Stimulated activated CD4-positive, alpha-beta T cell treated with anti-CD3 and anti-CD28 coated beads, Interleukin-1b, Interleukin-23, amount 100 ng/mL, for 24 hours (primary cell): ENCODE data around the gene NFX1.

ENCODE experiments used
- DNase-seq, 4 experiments: peaks; one replicate each; pipeline ENCODE4 v3.0.0-alpha.2; 2020; ENCODE audit warnings: low read depth in 4 of 4, low spot score in 1 of 4

The NFX1 gene

DNA sequence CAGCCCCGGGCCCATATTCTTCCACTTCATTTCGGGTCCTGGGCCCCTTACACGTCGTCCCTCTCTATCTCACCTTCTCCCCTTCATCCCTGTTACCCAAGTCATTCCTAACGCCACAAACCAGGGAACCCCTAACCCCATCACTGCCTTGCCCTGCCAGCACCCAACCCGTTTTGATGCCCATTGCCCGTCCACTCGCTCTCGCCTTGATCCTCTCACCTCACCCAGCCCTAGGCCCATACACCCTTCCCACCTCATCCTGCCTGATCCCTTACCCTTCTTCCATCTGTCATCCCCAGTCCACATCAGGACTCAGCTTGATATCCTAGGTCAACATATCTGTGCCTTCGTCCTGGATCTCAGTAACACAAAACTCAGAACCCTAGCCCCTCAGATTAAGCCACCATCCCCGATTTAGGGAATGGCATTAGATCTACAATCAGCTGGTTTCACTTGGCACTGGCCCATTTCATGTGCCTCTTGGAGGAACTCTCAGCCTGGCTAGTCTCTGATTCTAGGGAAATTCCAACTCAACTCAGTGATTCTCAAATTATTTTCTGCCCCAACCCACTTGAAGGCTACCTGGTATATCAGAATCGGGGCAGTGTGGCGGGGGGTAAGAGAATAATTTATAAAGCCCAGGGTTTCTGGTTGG lies 25.0 kb upstream of the NFX1 start:
- DNase-seq = no peak

DNA sequence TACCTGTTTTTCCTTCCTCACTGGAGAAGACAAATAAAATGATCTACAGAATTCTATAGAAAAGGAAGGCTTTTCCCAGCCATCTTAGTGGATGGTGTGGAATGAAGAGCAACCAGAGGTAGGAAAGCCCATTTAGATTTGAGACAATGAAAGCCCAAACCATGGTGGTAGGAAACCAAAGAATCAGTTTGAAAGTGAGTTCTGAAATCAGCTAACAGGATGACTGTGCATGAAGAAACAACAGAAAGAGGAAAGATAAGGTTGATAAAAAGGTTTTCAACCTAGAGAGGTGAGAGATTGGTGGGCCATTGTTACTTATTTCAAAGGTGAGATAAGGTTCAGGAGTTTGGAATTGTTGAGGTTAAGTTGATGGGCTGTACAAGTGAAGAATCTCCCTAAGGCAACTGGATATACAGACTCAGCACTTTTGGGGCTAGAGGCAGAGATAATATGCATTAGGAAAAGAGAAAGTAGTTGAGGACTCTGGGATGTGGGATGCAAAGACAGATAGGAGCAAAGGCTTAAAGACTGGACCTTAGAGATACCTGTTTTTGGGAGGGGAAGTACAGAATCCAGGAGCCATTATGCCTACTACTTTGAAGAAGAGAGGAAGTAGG lies 23.1 kb upstream of the NFX1 start:
- no peak for DNase-seq

DNA sequence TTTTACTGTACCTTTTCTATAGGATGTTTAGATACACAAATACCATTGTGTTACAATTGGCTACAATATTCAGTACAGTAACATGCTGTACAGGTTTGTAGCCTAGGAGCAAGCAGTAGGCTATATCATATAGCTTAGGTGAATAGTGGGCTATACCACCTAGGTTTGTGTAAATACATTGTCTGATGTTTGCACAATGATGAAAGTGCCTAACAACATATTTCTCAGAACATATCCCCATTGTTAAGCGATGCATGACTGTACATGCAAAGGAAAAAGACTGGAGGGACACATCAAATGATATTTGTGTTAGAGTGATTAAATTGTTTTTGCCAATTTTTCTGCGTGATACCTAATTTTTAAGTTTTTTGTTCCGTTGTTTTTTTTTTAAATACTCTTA lies 20.2 kb upstream of the NFX1 start:
- DNase-seq = no peak

DNA sequence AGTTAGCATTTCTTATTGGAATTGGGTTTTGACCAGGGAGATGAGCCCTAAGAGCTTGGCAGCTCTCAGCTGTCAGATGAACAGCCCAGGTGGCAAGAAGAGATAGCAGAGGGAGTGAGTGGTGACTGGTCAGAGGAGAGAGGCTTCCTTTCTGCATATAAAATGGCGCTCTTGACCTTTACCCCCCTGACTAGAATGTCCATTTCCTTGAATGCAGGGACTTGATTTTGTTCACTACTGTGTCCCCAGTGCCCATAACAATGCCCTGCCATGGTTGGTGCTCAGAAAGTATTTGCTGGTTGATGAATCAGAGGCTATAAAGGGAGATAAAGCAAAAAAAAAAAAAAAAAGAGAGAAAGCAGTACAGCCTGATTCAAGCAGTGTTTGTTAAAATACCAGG lies 18.3 kb upstream of the NFX1 start:
- DNase-seq = no peak

DNA sequence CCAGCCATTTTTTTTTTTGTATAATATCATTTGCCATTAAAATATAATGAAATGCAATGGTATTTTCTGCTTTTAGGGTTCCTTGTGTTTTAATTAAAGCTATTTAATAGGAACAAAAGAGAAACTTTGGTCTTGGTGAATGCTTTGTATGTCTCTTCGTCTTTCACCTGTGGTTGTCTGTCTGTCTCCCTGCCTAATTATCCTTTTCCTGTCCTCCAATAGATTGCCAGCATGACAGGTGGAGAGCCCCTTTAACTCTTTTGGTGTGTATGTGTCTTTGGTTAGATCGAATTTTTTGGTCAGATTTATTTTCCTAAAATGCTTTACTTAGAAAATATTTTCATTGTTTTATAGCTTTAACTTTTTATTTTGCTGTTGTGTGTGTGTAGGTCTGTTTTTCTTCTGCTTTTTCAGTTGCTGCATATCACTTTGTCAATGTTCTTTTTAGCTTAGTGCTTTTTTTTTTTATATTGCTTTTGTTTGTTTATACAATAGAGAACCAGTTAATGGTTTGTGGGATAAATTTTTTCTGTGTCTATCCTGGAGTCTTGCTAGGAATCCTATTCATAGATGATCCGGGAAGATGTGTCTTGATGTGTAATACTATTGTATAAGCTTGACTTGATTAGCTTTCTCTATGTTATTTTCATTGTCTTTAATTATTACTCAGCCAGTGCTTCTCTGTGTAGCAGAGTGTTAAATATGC lies 16.9 kb upstream of the NFX1 start:
- DNase-seq = no peak

DNA sequence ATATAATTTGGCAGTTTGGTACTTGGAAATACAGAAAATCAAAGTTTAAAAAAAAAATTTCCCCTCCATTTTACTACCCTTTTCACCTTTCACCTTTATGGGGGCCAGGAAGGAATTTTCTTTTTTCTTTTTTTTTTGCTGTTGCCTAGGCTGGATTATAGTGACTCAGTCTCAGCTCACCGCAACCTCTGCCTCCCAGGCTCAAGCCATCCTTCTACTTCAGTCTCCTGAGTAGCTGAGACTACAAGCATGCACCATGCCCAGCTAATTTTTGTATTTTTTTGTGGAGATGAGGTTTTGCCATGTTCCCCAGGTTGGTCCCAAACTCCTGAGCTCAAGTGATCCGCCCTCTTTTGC lies 16.4 kb upstream of the NFX1 start:
- DNase-seq = no peak

DNA sequence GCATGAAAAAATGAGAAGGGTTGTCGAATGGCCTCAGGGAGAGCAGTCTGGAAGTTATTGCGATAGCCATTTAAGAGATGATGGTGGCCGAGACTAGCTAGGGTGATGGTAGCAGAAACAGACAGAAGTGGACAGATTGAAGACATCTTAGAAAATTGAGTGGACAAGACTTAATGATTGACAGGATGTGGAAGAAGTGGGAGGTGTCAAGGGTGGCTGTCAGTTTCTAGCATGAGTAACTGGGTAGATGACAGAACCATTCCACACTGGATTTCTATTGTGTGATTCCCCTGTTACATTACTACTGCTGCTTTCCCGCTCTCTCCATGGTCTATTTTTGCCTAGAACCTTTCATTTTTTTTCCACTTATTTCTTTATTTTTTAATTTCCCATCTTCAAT lies 12.8 kb upstream of the NFX1 start:
- no peak for DNase-seq

DNA sequence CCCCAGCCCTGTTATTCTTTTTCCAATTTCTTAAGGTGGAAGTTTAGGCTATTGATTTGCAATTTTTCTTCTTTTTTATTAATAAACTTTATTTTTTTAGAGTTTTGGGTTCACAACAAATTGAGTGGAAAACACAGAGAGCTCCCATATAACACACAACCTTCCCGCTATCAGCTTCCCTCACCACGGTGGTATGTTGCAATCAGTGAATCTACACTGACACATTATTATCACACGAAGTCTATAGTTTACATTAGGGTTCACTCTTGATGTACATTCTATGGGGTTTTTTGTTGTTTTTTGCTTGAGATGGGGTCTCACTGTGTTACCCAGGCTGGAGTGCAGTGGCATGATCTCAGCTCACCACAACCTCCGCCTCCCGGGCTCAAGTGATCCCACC lies 4.8 kb upstream of the NFX1 start:
- no peak for DNase-seq

DNA sequence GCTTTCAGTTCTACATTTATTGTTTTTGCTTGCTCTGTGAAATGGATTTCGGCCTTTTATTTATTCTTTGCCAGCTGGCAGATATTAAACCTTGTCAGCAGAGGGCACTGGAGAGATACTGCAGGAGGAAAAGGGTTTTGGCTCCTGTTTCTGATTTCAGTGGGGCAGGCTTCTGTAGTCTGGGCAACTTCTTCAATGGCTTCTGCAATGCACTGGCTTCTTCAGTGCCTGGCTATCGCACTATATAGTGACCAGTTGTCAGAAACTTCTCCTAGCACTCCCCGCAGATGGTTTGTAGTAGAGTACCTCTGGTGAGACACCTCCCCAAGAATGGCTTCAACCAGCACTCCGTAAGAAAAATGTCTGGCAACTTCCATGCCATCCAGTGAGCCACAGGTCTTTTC lies 3.2 kb upstream of the NFX1 start:
- peak in 1 of 4 experiments; percentile 26 for DNase-seq

DNA sequence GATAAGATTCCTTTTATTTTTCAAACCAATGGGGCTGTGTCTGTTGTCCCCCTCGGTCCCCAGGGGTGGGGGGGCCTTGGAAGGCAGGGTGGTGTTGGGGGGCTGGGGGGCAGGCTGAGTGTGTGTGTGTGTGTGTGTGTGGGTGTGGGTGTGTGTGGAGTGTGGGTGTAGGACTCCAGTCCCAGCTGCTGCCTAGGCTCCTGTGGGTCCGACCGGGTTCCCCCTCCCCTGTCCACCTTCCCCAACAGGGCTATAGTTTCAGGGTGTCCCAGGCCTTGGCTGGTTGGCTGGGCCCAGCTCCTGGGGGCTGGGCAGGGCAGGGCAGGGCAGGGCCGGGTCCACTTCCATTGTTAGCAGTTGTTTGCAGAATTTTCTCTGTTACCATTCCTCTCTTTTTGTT lies 2.1 kb upstream of the NFX1 start:
- no peak for DNase-seq

DNA sequence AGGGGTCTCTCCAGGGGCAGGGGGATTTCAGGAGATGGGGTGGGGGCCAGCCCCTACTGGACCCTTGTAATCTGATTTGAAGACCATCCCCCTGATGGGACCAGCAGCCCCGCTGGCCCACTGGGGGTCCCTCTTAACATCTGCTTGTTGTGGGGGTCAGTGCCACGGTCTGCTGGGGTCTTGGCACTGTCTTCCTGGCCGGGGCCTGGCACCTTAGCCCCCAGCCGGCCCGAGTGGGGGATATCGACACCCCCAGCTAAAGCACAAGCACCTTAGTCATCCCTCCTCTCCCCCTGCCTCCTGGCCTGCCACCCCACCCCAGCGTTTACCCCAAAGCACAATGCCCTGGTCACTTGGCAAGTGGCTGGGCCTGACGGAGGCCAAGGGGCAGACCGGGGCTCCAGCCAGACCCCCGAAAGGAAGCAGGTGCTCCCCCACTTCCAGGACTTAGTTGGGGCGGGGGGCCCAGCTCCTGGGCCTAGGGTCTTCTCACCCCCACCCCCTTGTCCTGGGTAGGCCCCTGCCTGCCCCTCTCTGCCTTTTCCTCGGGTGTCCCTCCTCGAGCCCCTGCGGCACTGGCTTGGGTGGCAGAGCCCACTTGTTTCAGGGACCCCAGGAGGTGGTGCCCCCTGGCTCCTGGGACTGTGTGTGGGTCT lies 1.4 kb upstream of the NFX1 start:
- no peak for DNase-seq

DNA sequence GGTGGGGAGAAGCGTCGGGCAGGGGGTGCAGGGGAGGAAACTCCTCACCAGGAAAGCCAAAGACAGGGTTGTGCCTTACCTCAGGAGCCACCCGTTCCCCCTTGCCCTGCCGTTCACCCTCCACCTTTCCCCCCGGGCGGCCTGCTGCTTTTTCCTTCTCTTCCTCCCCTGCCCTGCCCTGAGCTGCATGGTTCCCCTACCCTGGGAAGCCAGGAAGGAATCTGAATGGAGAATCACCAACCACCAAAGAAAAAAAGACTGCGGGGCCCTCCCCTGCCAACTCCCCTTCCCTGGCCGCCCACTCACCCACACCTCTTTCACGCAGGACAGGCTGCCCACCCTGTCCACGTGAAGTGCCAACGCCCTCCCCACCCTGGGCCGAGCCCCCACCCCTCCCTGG lies 820 bp upstream of the NFX1 start:
- DNase-seq = no peak

DNA sequence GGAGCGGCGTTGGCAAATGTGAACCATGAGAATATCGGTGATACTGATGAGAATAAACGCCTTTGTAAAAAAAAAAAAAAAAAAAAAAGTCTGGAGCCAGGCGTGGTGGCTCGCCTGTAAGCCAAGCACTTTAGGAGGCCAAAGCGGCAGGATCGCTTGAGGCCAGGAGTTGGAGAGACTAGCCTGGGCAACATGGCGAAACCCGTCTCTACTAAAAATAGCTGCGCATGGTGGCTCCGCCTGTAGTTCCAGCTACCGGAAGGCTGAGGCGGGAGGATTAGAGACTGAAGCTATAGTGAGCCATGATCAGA lies 425 bp upstream of the NFX1 start:
- no peak for DNase-seq

DNA sequence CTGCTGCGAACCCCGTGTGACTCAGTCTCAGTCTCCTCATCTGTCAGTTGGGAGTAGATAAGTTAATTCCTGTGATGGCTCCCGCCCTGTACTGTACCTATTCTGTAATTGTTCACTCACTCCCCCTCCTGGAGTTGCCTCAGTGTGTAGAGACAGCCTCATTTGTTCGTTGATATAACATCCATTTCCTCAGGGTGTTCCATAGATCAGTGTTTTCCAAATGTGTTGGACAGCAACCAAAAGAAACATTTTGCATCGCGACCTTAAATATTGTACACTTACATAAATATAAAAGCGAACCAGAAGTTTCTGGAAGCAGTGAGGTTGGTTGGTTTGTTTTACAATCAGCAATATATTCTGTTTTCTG lies 698 bp downstream of the NFX1 start:
- DNase-seq = no peak

DNA sequence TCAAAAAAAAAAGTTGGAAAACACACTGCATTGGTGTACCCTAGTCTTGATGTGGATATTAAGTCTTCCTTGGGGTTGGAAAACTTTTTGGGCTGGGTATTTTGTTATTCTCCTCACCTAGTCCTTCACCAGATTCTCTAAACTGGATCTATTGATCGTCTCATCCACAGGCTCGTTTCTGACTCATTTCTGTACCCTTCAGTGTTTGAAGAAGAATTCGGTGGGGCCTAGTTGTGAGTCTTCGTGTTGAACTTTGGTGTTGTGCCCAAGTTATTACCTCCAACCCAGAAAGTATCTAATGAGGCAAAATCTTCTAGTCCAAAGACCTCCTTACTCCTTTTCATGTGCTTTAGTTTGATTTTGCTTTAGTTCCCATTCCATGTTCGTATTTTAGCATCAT lies 1.6 kb downstream of the NFX1 start:
- DNase-seq = no peak

DNA sequence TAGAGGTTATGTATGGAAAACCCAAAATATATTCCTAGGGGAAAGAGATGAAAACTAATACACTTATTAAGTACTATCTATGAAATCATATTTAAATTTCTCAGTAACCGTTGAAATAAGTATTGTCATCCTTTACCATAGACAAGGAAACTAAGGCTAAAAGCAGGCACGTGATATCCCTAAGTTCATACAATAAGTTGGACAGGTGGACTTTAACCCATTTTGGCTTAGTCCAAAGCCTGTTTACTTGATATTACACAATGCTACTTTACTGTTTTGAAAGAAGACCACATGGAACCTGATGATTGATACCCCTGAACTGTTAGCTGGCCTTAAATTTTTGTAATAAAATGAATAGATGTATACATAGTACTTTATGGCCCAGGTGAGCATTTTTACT lies 3.5 kb downstream of the NFX1 start:
- DNase-seq = no peak

DNA sequence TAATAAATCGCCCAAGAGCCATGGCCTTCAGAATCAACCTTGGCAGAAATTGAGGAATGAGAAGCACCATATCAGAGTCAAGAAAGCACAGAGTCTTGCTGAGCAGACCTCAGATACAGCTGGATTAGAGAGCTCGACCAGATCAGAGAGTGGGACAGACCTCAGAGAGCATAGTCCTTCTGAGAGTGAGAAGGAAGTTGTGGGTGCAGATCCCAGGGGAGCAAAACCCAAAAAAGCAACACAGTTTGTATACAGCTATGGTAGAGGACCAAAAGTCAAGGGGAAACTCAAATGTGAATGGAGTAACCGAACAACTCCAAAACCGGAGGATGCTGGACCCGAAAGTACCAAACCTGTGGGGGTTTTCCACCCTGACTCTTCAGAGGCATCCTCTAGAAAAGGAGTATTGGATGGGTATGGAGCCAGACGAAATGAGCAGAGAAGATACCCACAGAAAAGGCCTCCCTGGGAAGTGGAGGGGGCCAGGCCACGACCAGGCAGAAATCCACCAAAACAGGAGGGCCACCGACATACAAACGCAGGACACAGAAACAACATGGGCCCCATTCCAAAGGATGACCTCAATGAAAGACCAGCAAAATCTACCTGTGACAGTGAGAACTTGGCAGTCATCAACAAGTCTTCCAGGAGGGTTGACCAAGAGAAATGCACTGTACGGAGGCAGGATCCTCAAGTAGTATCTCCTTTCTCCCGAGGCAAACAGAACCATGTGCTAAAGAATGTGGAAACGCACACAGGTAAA lies 4.5 kb downstream of the NFX1 start:
- DNase-seq = no peak

DNA sequence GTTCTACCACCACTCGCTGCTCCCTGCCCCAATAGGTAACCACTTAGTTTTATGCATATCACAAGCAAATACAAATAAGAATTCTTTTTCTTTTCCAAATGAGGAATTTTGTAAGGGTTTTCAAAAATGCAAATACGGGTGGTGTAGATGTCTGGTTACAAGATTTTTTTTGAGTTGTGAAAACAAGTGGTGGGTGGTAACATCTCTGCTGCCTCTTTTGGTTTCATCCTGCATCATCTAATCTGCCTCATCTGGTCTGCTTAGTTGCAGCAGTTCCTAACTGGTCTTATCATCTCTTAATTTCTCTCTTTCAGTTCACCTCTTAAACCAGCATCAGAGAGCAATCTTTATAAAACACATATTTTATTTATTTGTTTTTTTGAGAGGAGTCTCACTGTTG lies 5.3 kb downstream of the NFX1 start:
- DNase-seq = no peak

DNA sequence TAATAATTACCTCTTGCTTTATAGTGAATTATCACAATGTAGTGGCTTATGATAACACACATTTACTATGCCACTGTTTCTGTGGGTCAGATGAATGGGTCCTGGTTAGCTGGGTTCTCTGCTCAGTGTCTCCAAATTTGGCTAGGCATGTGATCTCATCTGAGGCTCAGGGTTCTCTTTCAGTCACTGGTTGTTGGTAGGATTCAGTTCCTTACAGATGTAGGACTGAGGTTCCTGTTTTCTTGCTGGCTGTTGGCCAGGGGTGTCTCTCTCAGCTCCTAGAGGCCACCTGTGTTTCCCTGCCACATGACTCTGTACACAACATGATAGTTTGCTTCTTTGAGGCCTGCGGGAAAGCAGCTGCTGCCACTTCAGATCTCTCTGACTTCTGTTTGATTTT lies 7.1 kb downstream of the NFX1 start:
- DNase-seq = no peak

DNA sequence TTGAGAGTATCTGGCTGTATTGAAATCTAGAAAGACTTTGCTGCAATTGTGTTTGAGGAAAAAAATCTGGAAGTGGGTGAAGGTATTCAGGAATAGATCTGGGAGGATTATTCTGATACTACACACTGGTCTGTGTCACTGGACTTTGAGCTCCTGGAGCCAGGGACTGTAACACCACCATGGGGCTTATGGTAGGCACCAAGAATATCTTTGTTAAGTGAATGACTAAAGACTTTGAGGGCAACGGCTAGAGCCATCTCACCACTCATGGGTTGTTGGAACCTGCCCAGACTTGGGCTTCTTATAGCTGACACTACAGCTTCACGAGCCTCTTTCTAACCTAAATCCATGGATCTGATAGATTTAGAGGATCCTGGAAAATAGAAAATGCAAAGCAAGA lies 10.2 kb downstream of the NFX1 start:
- DNase-seq = no peak

DNA sequence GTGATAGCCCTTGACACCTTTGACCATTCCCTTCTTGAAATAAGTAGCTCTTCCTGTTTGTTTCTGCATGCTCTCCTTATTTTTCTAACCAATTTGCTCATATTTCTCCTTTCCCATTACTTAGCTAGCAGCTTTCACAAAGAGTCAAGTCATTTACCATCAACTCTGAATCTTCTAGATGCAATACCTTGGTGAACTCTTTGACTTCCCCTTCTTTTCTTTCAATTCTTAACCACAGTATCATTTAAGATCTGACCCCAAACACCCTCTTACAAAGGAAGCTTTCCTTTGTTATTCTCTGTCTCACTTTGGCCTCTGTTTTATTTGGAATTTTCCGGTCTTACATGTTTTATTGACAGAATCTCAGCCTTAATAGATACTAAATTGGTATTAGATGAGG lies 14.0 kb downstream of the NFX1 start:
- DNase-seq = no peak

DNA sequence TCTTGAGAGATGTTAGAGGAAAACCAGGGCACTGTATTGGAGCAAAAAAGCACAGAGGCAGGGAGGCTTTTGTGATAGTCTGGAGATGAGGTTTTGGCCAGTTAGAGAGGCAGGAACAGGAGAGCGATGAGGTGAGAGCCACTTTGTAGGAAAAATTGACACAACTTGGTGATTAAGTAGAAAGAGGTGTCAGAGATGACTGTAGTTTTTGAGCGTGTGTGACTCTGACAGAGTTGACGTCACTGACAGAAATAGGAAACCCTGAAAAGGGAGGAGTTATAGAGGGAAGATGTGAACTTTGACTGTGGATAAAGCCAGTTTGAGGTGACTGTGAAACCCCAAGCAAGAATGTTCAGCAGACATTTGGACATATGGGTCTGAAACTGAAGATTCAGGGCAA lies 15.7 kb downstream of the NFX1 start:
- DNase-seq = no peak
